Measurements from ENCODE around the gene MPI.

MPI gene

DNA sequence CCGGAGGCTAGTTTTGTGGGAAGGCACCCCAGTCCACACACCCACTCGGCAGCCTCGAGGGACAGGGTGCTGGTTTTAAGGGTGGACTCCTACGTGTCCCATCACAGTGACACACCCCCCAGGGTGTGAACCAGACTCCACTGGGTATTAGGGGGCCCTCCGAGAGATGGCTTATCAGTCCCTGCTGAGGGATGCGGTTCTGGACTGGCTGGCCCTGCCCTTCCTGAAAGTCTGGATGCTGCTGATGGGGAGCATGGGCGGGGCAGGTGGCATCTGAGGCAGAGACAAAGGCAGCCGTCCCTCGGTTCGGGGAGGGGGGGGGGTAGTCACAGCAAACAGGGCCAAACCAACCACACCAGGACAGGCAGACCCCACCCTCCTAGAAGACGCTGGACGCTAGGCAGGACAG is 45.9 kb upstream of the MPI start:
- TF ChIP-seq, protein P1, sequence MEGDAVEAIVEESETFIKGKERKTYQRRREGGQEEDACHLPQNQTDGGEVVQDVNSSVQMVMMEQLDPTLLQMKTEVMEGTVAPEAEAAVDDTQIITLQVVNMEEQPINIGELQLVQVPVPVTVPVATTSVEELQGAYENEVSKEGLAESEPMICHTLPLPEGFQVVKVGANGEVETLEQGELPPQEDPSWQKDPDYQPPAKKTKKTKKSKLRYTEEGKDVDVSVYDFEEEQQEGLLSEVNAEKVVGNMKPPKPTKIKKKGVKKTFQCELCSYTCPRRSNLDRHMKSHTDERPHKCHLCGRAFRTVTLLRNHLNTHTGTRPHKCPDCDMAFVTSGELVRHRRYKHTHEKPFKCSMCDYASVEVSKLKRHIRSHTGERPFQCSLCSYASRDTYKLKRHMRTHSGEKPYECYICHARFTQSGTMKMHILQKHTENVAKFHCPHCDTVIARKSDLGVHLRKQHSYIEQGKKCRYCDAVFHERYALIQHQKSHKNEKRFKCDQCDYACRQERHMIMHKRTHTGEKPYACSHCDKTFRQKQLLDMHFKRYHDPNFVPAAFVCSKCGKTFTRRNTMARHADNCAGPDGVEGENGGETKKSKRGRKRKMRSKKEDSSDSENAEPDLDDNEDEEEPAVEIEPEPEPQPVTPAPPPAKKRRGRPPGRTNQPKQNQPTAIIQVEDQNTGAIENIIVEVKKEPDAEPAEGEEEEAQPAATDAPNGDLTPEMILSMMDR (IDR thresholded peaks at IDR 0.05; ENCODE audit: insufficient read depth, low read length, poor library complexity, severe bottlenecking): no peak
- Histone ChIP-seq H3K4me3 (replicated peaks; ENCODE audit: low read depth, low read length) (no peak overlapping the region; the same call in 1 of the 2 replicates), H3K36me3 (ENCODE audit: control insufficient read depth, insufficient read depth, low read length) (peaks cover 35% of the 10 kb centered on the region), H3K27me3 (replicated peaks; ENCODE audit: control insufficient read depth, insufficient read depth, low read length) (no peaks in the 10 kb centered on the region)
- DNase-seq (ENCODE audit: extremely low read depth, insufficient read length): no peak

DNA sequence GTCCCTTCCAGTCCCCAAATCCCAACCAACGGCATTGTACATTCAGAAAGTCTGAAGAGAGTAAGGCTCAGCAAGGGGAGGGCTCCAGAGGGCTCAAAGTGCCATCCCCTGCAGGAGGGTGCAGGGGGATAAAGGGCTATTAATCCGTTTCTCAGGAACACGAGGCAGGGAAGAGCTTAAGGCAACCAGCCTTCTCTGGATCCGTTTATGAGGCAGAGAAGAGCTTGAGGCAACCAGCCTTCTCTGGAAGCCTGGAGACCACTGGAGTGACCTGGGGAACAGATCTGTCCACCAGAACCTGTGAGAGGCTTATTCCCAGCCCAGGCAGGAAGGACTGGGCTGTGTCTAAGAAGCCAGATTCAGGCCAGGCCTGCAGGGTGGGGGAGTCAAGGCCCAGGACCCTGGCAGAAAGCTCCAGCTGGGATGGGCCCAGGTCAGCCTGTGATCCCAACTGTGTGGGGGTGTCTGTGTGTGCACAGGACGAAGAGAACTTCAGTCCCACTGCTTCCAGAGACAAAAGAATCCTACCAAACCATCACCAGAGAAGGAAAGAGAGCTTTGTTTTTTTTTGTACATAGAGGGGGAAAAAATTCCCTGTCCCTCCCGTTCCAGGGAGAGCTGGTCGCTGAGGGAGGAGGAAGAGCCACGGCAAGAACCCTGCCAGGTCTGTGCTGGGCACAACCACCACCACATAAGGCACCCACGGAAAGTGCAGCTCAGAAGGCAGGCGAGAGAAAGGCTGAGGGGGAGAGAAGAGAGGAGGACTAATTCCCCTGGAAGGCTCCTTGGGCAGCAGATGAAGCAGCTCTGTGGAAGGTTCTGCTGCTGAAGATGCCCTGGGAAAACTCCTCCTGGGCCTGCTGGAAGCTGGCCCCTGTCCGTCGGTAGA is 45.3 kb upstream of the MPI start:
- no peak overlapping the region for H3K4me3 ChIP-seq (replicated peaks; ENCODE audit: low read depth, low read length)
- TF ChIP-seq, protein P1 (IDR thresholded peaks at IDR 0.05; ENCODE audit: insufficient read depth, low read length, poor library complexity, severe bottlenecking): no peak
- H3K36me3 ChIP-seq (ENCODE audit: control insufficient read depth, insufficient read depth, low read length): peaks cover 33% of the 10 kb centered on the region
- DNase-seq (ENCODE audit: extremely low read depth, insufficient read length): no peak
- no peaks in the 10 kb centered on the region for H3K27me3 ChIP-seq (replicated peaks; ENCODE audit: control insufficient read depth, insufficient read depth, low read length)

DNA sequence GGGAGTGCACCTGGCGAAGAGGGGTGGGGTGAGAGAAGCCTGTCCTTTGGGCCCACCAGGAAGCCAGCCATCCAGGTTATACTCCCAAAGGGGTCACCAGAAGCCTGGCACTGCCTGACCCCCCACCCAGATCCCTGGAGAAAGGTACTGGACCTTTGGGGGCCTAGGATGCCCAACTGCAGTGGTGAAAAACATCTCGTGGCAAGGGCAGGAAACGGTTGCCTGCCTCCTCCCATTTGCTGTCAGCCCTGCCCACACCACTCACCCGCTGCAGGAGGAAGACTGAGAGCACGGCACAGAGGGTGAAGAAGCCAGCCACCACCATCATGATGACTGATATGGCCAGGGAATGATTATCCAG is 44.7 kb upstream of the MPI start:
- TF ChIP-seq, protein P1 (IDR thresholded peaks at IDR 0.05; ENCODE audit: insufficient read depth, low read length, poor library complexity, severe bottlenecking): no peak
- no peak for DNase-seq (ENCODE audit: extremely low read depth, insufficient read length)
- peaks cover 34% of the 10 kb centered on the region for H3K36me3 ChIP-seq (ENCODE audit: control insufficient read depth, insufficient read depth, low read length)
- H3K4me3 ChIP-seq (replicated peaks; ENCODE audit: low read depth, low read length): no peak overlapping the region
- no peaks in the 10 kb centered on the region for H3K27me3 ChIP-seq (replicated peaks; ENCODE audit: control insufficient read depth, insufficient read depth, low read length)

DNA sequence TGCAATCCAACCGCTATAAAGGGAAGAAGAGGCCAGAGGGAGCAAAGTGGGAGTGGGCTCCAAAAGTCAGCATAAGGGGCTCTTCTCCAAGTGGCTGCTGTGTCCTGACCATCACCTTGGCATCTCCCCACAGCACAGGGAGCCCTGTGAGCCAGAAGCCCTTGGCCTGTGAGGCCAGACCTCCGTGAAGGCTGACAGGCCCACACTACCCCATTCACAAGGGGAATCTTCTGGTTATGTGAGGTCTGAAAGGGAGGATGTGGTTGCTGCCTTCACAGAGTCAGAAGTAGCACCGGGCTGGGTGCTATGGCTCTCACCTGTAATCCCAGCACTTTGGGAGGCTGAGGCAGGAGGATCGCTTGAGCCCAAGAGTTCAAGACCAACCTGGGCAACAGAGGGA is 44.3 kb upstream of the MPI start:
- TF ChIP-seq, protein P1 (IDR thresholded peaks at IDR 0.05; ENCODE audit: insufficient read depth, low read length, poor library complexity, severe bottlenecking): no peak
- Histone ChIP-seq H3K36me3 (ENCODE audit: control insufficient read depth, insufficient read depth, low read length) (peaks cover 37% of the 10 kb centered on the region), H3K27me3 (replicated peaks; ENCODE audit: control insufficient read depth, insufficient read depth, low read length) (no peaks in the 10 kb centered on the region), H3K4me3 (replicated peaks; ENCODE audit: low read depth, low read length) (no peak overlapping the region)
- no peak for DNase-seq (ENCODE audit: extremely low read depth, insufficient read length)

DNA sequence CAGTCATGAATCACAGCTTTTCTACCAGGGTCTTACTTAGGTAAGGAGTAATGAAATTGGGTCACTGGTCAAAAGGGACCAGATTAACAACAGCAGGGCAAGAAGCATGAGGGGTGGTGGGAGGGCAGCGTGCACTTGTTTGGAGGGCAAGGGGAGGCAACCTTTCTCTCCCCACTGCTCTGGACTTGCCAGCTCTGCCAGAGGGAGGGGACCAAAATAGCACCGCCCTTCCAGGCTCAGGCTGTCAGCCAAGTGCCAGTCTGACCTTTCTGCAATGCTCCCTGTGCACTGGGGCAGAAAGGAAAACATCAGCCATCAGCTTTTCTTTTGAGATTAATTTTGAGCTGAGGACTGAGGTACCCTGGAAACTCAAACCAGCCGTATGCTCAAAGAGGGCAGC is 42.4 kb upstream of the MPI start:
- H3K4me3 ChIP-seq (replicated peaks; ENCODE audit: low read depth, low read length): no peak overlapping the region
- TF ChIP-seq, protein P1 (IDR thresholded peaks at IDR 0.05; ENCODE audit: insufficient read depth, low read length, poor library complexity, severe bottlenecking): no peak
- H3K27me3 ChIP-seq (replicated peaks; ENCODE audit: control insufficient read depth, insufficient read depth, low read length): no peaks in the 10 kb centered on the region
- peaks cover 54% of the 10 kb centered on the region for H3K36me3 ChIP-seq (ENCODE audit: control insufficient read depth, insufficient read depth, low read length)
- DNase-seq (ENCODE audit: extremely low read depth, insufficient read length): no peak
